ENCODE measurements around the gene NUP214. TPM values are rescaled to one million over a fixed set of nuclear protein-coding genes. Genes with fewer than 3 reads are reported as not detected.
"Not testable (repeated sequence)": the region's sequence is repeated elsewhere in the genome, so short reads cannot be mapped to it uniquely, and the experiment has no call there.

The NUP214 gene
- polyA plus RNA-seq, 3 donors = 45.7 to 52.0 (median 50.0) TPM

DNA sequence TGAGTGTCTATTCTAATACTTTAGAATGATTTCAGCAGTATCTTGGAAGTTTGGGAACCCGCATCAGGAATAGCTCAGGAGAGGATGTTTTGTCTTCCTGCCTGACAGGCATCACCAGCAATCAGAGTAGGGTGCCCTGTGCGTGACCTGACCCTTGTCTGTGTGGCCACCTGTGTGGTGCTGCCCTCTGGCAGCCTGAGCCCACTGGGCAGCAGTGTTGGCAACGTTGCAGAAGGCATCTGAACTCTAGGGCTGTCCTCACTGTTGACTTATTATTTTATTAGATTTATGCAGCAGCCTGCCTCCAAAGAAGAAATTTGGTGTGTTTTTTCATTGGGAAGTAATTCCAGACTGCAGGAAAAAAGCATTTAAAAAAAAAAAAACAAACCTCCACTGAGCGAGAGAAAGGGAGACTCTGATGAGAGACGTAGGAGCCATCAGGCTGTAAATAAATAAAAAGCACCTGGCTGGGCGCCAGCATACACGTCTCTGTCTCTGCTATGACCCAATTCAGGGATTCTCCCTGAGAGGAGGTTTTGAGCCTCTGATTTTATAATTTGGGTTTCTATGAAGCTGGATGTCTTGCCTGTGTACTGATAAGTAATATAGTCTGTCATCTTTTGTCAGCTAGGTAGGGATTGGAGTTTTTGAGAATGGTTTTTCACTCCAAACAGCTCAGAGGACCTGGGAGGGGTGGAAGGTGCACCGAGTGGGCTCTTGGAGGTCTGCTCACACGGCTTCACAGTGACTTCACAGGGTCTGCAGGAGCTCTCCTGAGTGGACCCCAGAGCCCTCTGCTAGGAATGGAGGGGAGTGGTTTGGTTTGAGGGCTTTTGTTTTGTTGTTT, 101.9 kb downstream of the NUP214 start:
- DNase-seq (ENCODE audit: low read depth in 3 of 3, low spot score in 2 of 3) = no peak

DNA sequence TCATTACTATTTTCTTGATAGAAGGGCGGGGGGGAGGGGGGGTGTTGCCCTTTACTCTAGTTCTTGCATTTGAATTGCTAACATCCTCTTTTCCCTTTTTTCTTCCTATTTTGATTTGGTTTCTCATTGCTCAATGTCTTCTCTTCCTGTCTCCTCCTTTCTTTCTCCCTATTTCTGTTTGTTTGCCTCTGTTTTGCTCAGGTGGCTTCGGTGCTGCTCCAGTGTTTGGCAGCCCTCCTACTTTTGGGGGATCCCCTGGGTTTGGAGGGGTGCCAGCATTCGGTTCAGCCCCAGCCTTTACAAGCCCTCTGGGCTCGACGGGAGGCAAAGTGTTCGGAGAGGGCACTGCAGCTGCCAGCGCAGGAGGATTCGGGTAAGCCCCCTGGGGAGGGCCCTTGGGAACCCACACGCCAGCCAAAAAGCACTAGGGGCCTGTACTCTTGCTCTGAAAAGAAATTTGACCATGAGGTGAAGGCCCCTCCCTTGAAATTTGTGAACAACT, 102.6 kb downstream of the NUP214 start:
- no peak for DNase-seq (ENCODE audit: low read depth in 3 of 3, low spot score in 2 of 3)

DNA sequence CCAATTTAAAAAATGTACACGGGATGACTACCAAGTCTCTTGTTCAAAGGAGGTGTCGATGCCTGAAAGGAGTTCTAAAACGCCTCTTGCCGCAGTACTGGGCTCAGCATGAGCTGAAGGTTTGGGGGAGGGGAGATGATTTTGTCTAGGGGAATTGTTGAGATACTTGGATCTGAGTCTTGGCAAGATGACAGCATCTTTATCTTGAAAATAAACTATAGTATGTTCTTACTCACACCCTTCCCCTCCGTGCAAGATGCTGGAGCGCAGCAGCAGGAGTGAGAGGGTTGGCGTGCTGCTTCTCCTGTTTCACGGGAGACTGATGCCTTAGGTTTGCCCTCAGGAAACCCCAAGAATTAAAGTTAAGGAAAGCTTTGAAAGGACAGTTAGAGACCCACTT, 103.6 kb downstream of the NUP214 start:
- no peak for DNase-seq (ENCODE audit: low read depth in 3 of 3, low spot score in 2 of 3)

DNA sequence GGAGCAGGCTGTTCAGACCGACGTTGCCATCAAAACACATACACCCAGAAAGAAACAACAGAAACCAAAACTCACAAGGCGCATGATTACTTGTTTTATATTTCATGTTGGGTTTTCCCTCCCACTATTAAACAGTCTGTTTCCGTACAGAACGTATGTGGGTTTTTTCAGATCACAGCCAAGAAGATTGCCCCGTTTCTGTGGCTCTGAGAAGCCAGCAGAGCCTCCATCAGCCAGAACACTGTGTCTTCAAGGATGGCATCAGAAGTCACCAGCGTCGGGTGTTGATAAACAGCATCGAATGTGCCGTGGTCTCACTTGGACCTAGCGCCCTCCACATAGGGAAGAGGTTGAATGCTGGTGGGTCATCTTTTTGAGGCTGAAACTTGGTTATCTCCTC, 108.2 kb downstream of the NUP214 start:
- DNase-seq (ENCODE audit: low read depth in 3 of 3, low spot score in 2 of 3) = no peak

DNA sequence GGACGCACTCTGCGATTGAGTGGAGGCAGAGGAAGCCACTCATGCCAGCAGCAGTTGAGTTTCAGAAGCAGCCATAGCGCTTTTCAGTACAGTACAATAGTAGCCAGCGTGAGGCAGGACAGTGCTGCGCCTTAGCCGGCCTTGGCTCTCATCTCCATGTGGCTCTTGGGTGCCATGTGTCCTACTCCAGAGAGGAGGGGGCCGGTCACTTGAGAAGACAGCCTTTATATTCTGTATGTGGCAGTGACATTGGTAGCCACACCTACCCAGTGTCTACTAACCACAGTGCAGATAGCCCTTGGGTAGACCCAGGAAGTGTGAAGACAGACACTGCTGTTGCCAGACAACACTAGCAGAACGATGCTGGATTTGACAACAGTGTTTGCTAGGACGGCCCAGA, 108.6 kb downstream of the NUP214 start:
- no peak for DNase-seq (ENCODE audit: low read depth in 3 of 3, low spot score in 2 of 3)

DNA sequence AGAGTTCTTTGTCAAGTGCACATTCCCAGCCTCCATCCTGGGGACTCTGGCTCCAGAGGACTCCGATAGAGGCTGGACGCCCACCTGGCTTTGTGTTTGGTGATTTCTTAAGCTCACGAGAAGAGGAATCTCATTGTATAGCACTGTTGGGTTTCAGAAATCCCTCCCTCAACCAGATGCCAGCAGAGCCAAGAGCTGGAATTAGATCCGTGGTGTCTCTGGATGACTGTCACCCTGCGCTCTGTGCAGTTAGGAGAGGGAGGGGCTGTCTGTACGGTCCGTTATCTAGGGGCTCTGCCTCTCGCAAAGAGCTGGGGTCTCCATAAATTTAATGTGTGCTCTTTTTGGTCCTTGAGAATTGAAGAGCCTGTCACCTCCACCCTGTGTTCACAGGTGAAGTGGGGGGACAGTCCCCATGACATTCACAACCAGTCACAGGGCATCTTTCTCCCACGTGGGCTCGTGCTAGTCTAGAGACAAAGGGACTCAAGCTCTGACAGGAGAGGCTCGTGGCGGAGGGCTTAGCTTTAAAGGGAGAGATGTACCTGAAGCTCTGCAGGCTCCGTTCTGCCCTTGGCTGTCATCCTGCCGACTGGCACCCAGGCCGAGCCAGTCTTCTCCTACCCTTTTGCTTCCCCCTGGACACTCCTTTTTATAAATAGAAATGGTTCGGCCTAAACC, 109.6 kb downstream of the NUP214 start:
- no peak for DNase-seq (ENCODE audit: low read depth in 3 of 3, low spot score in 2 of 3)

DNA sequence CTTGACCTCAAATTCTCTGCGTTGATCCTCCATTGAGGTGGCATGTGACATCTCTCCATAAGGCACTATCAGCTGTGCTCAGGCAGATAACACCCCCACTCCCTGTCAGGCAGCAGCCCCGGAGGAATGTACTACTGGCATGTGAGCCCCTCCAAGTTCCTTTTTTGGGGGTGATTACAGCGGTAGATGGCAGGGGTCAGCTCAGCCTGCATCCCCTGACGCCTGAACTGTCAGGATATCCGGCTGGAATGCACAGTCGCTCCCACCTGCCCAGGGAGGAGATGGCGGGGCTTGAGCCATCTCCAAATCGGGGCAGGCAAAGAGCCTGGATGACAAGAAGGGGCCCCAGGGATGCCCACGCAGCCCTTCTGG, 110.1 kb downstream of the NUP214 start:
- no peak for DNase-seq (ENCODE audit: low read depth in 3 of 3, low spot score in 2 of 3)

DNA sequence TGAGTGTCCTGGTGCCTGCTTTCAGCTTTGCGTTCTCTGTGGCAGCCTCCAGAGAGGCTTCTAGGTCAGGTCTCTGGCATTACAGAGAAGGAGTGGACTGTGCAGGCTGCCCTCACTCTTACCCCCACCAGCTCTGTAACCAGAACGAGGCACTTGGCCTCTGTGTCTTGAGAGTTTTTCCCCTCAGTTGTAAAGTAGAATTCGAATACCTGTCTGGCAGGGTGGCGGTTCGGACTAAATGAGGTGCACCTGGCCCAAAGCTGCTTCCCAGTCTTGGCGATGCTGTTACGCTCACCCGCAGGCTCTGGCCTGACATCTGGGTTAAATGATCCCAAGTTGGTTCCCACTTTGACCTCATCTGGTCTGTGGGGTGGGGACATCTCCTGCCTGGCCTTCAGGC, 110.8 kb downstream of the NUP214 start:
- DNase-seq (ENCODE audit: low read depth in 3 of 3, low spot score in 2 of 3) = no peak

DNA sequence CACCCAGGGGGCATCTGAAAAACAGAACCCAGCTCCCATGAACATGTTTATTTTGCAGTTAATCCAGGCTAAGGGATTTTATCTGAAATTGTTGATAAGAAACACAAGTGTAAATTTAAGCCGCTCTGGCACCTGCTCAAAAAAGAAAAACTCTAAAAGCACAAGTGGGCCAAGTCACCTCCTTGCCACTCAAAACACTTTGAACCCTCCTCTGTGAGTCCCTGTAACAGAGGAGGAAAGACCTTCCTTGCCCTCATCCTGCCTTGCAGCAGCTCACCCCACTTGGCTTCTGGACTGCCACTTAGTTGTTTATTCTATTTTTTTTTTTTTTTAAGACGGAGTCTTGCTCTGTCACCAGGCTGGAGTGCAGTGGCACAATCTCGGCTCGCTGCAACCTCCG, 111.4 kb downstream of the NUP214 start:
- DNase-seq (ENCODE audit: low read depth in 3 of 3, low spot score in 2 of 3) = no peak

DNA sequence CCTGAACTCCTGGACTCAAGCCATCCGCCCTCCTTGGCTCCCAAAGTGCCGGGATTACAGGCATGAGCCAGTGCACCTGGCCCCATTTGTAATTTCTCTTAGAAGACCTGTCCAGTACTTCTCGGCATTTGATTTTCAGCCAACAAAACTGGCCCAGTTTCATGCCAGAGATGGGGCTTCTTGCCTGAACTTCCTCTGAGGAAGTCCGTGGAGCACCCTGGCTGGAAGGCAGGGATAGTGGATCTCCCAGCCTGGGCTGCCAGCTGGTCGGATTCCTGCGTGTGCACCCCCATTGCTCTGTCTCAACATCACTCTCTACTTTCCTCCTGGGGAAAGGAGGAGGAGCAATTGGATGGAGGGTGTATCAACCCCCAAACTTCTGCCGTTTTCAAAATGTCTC, 111.9 kb downstream of the NUP214 start:
- DNase-seq (ENCODE audit: low read depth in 3 of 3, low spot score in 2 of 3) = no peak

DNA sequence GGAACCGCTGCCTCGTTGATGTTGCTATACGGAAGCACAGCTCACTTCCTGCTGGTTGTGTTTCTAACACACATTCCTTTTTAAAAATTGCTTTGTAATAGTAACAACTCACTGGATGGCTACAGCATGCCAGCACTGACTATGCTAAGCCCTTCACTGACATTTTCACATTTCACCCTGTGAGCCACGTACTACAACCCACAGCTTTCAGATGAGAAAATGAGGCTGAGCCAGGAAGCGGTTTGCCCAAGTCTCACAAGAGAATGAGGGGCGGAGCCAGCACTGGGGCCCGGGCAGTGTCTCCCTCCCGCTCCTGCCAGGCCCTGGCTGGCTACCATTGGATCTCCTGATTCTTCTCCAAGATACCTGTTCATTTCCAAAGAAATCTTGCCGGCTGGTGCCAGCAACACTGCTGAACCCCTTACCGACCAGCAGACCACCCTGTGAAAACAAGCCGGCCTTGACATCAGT, 112.6 kb downstream of the NUP214 start:
- no peak for DNase-seq (ENCODE audit: low read depth in 3 of 3, low spot score in 2 of 3)

DNA sequence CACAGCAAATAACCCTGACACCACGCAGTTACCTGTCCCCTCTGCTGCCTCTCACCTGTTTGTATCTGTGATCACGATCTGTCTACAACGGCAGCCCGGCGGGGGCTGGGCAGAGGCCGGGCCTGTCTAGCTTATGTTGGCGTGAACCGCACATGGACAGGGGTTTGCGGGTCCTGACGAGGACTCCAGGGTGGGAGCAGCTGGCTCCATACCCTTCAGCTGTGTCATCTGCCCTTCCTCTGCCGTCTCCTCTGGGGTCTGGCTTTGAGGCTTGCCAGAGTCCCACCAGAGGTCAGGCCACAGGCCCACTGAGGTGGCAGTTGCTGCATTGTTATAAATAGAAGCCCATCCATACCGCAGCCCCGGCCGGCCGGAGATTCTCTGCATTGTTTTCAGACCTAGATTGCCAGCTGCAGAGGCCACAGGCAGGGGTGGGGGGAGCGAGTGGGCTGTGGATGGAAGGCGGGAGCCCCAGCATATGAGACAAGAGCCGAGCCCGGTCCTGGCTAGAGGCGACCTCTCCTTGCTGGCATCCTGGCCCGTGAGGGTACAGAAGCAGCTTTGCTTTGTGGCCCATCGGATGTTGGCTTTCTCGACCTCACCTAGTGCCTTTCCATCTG, 113.1 kb downstream of the NUP214 start:
- no peak for DNase-seq (ENCODE audit: low read depth in 3 of 3, low spot score in 2 of 3)

DNA sequence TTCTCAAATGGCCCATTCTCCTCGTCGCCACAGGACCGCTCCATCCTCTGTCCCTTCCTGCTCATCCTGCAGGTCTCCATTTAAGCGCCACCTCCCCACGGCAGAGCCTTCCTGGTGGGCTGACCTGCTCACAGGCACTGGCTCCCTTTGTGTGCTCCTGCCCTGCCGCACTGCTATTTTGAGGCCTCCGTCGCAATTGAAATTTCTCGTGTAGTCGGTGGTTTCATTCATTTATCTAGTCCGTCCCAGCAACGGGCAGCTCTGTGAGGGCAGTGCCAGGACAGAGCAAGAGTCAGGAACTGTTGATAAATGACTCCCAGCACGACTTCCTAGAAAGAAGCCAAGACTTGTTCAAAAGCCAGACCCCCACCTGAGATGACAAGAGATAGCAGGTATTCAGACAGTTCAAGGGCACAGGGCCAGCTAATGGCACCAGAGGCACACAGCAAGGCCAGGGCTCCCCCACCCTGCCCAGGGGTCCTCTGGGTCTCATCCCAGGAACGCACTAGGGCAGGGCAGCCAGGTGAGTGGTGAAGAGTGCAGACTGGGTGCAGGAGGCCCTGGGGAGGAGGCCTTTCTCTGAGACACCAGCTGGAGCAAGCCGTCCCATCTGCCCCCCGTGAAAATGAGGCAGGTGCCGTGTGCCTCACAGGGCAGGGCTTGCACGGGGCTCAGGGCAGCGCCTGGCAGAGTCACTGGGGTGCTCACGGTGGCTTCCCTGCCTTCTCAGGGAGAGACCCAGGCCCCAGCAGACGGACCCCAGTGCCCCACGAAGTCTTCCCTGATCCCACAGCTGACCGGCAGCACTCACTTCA, 114.0 kb downstream of the NUP214 start:
- no peak for DNase-seq (ENCODE audit: low read depth in 3 of 3, low spot score in 2 of 3)

DNA sequence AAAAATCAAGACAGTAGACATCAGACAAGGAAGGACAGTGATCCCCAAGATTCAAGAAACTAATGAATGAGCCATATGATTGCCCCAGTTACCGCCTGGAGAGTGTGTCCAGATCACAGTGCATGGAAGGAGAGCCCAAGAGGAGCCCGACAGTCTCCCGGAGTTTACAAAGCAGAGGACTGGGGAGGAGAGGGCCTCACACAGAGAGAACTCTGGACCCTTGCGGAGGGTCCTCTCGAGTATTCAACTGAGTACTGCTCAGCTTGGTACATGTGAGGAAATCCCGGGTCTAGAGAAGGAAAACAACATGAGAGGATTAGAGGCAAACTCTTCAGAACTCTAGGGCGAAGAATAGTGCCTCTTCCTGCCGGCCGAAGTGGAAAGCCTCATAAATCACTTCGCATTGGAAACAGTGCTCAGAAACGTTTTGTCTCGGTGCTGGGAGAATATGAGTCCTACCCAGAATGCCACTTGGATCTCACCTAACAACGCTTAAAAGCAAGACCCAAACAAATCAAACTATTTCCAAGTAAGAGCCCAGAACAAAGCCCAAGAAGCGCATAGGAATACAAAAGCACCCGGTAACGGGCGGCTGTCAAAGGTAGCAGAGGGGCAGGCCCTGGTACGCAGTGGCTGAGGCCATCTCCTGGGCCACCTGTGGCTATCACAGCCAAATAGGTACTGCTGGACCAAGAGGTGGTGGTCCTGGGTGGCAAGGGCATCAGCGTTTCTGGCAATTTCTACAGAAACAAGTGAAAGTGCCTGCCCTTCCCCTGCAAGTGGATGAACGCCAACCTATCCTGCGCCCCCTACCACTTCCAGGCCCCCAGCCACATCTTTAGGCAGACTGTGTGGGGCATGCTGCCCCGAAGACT, 114.9 kb downstream of the NUP214 start:
- DNase-seq (ENCODE audit: low read depth in 3 of 3, low spot score in 2 of 3) = no peak

DNA sequence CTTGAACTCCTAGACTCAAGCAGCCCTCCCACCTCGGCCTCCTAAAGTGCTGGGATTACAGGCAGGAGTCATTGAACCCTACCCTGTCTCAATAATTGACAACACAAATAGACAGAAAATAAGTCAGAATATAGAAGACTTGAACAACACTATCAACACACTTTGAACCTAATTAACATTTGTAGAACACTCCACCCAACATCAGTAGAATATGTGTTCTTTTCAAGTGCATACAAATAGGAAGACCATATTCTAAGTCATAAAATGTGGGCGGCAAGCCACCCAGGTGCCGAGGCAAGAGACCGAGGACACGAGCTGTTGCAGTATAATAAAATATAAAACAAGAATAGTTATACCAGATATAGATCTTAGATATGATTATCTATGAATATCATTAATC, 118.9 kb downstream of the NUP214 start:
- DNase-seq (ENCODE audit: low read depth in 3 of 3, low spot score in 2 of 3) = not testable (repeated sequence)

DNA sequence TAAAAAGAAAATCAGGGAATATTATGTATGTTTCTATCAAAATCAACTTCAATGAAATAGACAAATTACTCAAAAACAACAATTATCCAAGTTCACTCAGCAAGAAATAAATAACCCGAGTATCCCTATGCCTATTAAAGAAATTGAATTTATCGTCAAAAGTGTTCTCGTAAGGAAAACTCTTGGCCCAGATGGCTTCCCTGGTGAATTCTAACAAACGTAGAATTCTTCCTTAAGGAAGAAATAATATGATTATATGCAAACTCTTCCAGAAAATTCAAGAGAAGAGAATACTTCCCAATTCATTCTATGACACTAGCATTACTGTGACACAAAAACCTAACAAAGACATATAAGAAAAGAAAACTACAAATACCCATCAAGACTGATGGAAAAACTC, 121.2 kb downstream of the NUP214 start:
- DNase-seq (ENCODE audit: low read depth in 3 of 3, low spot score in 2 of 3) = no peak

DNA sequence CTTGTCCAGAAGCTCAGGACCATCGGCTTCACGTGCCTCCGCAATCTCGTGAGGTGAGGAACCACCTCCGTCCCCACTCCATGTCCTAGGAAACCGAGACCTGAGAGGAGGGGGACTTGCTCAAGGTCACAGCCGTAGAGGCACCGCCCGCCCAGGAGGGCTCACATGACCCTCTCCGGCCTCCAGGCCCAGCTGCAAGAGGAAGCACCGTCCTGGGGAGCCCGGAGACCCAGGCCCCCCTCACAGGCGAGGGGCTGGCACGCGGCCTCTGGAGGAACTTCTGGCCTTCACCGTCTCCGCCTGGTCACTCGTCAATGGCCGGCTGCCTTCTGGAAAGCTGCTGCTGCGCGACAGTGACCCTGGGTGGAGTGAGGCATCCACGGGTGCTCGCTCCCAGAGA, 126.7 kb downstream of the NUP214 start:
- DNase-seq (ENCODE audit: low read depth in 3 of 3, low spot score in 2 of 3) = no peak

DNA sequence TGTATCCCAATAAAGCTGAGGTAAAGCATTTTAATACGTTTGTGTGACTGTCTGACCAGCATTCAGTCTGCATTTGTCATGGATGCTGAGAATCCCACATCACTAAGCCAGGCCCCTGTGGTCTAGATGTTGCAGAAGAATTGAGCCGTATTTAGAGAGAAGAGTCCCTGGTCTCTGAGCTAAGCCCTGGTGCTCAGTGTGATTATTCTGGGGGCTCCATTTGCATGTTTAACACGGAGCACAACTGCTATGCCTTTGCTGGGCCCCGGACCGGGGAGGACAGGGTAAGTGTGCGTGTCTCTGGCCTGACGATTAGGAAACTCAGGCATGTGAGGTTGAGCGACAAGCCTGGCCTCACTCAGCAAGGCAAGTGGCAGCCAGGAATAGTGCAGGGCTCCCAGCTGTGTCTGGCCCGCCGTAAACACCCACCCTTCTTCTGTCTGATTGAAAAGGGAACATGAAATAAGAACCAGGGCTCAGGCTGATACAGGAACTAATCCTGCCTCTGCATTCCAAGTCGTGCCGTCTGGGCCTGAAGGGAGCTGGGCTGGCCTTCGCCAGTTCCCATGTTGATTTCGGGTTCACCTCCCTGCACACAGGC, 128.6 kb downstream of the NUP214 start:
- DNase-seq (ENCODE audit: low read depth in 3 of 3, low spot score in 2 of 3) = no peak

DNA sequence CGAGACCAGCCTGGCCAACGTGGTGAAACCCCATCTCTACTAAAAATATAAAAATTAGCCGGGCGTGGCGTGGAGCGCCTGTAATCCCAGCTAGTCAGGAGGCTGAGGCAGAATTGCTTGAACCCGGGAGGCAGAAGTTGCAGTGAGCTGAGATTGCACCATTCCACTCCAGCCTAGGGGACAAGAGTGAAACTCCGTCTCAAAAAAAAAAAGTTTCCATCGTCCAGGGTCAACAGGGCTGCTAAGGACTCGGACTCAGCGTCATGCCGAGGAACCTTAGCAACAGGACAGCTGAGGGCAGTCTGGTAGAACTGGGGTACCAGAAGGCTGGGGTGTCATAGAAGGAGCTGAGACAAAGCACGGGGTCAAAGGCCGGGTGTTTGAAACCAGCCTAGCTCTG, 129.2 kb downstream of the NUP214 start:
- DNase-seq (ENCODE audit: low read depth in 3 of 3, low spot score in 2 of 3) = no peak

Measured in right renal cortex interstitium (tissue), 3 donors.